EH (cell line): Measurements from ENCODE around the gene PLG.
"Not testable (repeated sequence)": the region's sequence is repeated elsewhere in the genome, so short reads cannot be mapped to it uniquely, and the experiment has no call there.

Source experiments
- DNase-seq: peaks from one replicate; pipeline ENCODE4 v3.0.0-alpha.2; 2015; ENCODE audit warnings: low read depth

Gene PLG

DNA sequence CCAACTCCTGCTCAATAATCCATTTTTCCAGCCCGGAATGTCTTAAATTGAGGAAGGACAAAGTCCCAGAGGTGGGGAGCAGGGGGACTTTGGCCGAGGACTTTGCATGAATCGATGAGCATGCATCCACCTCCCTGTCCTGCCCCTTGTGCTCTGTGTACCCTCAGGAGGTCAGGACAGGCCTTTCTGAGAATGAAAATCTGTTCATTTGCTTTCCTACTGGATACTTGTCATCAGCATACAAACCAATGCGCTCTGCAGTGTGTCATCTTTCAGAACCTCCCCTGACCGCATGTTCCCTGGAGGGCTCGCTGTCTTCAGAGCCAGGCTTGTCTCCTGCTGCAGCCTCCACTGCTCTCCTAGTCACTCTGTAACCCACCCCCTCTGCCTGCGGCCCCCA lies 2.6 kb downstream of the PLG start:
- not testable (repeated sequence) for DNase-seq

- not testable (repeated sequence) for DNase-seq
Measured at GRCh38 chr6:160708993-160709392, 6.9 kb downstream of the PLG start.

DNA sequence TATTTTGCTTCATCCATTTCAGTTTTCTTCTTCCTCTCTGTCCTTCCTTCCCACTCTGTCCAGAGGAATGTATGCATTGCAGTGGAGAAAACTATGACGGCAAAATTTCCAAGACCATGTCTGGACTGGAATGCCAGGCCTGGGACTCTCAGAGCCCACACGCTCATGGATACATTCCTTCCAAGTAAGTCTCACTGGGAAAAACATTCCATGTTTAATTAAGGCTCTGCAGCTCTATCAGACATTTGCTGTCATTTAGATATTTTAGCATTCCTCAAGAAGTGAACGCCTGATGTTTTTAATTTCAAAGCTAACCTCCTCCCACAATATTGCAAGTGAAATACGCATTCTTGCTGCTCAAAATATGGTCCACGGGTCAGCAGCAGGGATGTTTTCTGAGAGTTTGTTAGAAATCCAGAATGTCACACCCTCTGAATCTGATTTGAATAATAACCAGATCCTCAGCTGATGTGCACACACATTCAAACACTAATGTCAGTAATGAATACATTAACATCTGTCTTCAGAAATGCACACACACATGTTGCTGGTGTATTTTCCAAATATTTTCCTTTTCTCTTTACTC lies 12.8 kb downstream of the PLG start:
- no peak for DNase-seq

GRCh38 chr6:160730911-160731310 lies 28.9 kb downstream of the PLG start:
- DNase-seq = no peak

GRCh38 chr6:160733050-160733646 lies 31.1 kb downstream of the PLG start:
- DNase-seq = peak; percentile 9

- DNase-seq = no peak
Measured at GRCh38 chr6:160734627-160735026, 32.6 kb downstream of the PLG start.

DNA sequence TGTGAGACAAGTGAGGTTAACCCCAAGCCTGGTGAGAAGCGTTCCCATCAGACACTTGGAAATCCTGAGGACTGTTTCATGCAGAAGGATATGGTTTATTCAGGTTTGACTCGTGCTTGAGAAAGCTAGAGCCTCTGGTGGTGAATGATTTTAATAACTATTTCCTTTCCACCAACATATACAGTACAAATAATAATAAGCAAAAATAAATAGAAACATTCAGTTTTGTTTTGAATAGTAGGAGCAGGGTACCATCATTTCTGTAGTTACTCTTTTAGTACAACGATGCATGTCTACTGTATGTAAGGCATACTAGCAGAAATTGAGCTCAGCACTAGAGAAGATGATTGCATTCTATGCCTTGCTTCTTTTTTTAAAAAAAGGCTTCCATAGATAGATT lies 33.5 kb downstream of the PLG start:
- DNase-seq = no peak

DNA sequence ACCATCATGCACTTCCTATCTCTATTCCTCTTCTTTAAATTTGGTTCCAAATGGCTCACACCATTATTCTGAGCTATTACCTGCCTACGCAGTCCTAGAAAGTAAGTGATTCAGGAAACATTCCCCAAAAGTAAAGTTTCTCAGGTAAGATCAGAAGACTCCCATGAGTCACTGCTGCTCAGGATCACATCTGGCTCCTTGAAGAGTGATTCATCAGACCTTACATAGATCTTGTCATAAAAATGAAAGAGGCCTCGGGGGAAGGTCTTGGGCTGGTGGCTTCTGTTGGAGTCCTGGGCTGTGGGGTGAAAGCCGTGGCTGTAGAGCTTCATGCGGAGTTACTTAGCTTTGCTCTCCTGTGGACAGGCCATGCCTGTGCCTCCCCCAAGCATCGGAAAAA lies 35.9 kb downstream of the PLG start:
- DNase-seq = no peak

GRCh38 chr6:160739955-160740354 lies 37.9 kb downstream of the PLG start:
- no peak for DNase-seq

- not testable (repeated sequence) for DNase-seq
Measured at GRCh38 chr6:160741012-160741411, 39.0 kb downstream of the PLG start.

- DNase-seq = no peak
Measured at GRCh38 chr6:160742090-160742489, 40.0 kb downstream of the PLG start.

DNA sequence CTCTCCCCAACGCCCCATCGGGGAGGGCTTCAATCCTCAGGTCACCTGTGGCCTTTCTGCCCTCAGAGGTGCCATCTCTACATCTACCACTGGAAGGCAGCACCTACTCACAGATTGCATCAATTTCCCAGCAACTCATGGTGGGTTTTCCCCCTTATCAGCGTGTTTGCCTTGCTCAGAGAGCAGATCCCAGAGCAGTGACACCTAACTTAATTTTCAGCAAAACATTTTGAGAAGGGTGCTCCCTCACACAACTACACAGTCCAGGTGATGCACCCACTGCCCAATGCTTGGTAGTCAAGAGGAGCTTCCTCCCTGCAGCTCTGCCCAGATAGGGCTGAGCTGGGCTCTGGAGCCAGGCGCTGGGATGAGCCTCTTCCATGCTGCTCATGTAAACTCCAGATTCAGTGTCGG lies 48.2 kb downstream of the PLG start:
- DNase-seq = no peak

- DNase-seq = not testable (repeated sequence)
Measured at GRCh38 chr6:160753211-160753610, 51.2 kb downstream of the PLG start.

DNA sequence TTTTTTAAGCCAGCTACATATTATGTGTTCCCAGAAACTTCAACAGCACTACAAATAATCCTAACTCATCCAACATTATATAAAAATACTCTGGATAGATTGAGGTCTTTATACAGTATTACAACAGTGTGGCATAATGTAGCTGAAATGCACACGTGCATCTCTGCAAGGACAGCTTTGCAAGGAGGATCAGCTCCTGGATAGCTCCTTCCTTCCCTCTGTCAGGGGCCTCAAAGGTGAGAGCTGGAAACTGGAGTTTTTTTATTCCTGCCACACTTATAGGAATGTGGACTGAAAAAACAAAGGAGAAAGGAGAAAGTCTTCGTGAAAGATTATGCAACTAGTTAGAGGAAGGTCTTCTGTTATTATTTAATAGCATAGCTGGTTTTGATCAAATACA lies 53.1 kb downstream of the PLG start:
- DNase-seq = no peak

DNA sequence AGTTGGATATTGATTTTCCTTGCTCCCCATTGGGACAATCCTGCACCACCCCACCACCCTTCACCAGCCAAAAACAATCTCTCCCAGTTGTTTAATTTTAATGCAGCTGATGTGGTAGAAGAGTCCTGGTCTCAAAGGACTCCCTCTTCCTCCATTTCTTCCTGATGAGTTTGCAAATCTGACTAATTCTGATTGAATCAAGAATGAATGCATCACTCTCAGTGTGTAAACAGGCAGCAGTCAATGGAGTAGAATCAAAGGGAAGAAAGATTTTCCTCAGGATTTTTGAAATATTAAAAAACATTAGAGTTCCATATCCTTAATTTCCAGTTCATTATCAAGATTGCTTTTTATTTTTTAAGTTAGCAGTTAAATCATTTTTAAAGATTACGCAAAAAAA lies 54.0 kb downstream of the PLG start:
- DNase-seq = no peak

- no peak for DNase-seq
Measured at GRCh38 chr6:160756871-160757270, 54.8 kb downstream of the PLG start.

DNA sequence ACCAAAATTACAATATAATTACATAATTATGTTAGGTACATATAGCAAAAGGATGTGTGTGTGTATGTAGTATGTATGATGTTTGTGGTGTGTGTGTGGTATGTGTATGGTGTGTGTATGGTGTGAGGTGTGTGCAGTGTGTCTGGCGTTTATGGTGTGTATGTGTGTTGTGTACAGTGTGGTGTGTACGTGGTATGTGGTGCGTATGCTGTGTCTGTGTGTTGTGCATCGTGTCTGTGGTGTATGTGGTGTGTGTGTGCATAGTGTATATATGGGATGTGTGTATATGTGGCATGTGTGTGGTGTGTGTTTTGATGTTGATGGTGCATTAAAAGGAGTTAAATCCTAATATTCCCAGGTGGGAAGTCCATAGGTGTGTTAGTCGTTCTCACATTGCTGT lies 62.8 kb downstream of the PLG start:
- no peak for DNase-seq

- no peak for DNase-seq
Measured at GRCh38 chr6:160765412-160765811, 63.4 kb downstream of the PLG start.

- no peak for DNase-seq
Measured at GRCh38 chr6:160766657-160766988, 64.6 kb downstream of the PLG start.

GRCh38 chr6:160766989-160767646 lies 65.1 kb downstream of the PLG start:
- no peak for DNase-seq

GRCh38 chr6:160767647-160768019 lies 65.6 kb downstream of the PLG start:
- no peak for DNase-seq

GRCh38 chr6:160768101-160768500 lies 66.1 kb downstream of the PLG start:
- DNase-seq = no peak

GRCh38 chr6:160774399-160774798 lies 72.4 kb downstream of the PLG start:
- no peak for DNase-seq
